Islet of Langerhans (tissue), 1 donor: Measurements from ENCODE around the gene ZNF385C.
"Not testable (repeated sequence)": the region's sequence is repeated elsewhere in the genome, so short reads cannot be mapped to it uniquely, and the experiment has no call there.

Source experiments
- FAIRE-seq: peaks from one replicate; lab custom pipeline; 2011; peaks lifted over from hg19 to GRCh38; lab: Jason Lieb, UNC

ZNF385C gene

GRCh38 chr17:42050393-42051012, 47.8 kb downstream of the ZNF385C start, which contains the start of gene C17orf113:
Gene C17orf113, minus strand, starts transcription at chr17:42050601. Its CDS starts 7,225 bp downstream, at chr17:42043376.
- FAIRE-seq, result no peak

GRCh38 chr17:42049834-42050392, 48.4 kb downstream of the ZNF385C start:
- FAIRE-seq, result no peak

- no peak for FAIRE-seq
Observed at GRCh38 chr17:42047343-42047742, 50.9 kb downstream of the ZNF385C start.

- FAIRE-seq, result no peak
Observed at GRCh38 chr17:42045719-42046118, 52.6 kb downstream of the ZNF385C start.

DNA sequence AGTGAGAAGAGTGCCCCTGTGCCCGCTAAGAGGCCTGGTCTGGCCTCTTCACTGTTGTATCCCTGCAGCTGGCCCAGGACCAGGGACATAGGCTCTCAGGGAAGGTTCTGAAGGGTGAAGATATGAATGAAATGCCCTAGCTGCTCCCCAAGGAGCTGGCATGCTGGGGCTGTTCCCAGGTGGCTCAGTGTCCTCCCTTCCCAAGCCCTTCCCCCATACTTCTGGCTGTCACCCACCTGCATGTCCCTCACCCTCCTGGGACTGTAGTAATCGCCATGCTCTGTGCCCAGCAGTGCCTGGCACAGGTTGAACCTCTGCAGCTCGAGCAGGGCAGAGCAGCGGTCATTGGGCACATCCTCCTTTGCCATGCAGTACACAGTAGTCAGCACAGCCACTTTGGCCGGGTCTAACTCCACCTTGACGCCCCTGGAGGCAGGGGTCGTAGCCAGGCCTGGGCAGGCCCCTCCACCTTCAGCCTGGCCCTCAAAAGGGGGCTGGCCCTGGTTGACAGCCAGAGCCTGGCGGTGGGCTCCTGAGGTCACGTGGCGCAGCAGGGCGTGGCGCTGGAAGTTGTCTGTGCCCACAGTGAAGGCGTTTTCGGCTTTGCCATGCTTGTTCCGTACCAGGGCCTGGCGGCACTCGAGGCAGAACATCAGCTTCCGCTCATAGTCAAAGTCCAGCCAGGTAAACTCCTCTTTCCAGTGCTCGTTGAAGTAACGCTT, 55.5 kb downstream of the ZNF385C start:
- FAIRE-seq, result no peak

- FAIRE-seq, result no peak
Observed at GRCh38 chr17:42041619-42042018, 56.7 kb downstream of the ZNF385C start.

DNA sequence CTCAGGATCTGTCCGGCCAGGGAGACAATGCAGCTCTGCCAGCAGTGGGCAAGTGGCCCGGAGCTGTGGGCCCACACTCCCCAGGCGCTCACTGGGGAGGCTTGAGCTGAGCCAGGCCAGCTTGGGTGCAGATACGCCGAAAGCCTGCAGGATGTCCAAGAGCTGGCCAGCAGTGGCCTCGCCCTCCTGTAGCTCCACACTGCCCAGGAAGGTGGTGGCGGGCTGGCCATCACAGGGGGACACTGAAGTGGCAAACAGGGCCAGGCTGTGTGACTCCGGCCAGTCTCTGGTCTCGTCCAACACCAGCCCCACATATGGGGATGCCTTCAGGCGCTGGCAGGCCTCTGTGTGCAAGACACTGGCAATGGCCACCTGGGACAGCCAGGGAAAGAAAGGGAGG, 57.5 kb downstream of the ZNF385C start:
- no peak for FAIRE-seq

- no peak for FAIRE-seq
Observed at GRCh38 chr17:42039794-42040763, 58.2 kb downstream of the ZNF385C start.

DNA sequence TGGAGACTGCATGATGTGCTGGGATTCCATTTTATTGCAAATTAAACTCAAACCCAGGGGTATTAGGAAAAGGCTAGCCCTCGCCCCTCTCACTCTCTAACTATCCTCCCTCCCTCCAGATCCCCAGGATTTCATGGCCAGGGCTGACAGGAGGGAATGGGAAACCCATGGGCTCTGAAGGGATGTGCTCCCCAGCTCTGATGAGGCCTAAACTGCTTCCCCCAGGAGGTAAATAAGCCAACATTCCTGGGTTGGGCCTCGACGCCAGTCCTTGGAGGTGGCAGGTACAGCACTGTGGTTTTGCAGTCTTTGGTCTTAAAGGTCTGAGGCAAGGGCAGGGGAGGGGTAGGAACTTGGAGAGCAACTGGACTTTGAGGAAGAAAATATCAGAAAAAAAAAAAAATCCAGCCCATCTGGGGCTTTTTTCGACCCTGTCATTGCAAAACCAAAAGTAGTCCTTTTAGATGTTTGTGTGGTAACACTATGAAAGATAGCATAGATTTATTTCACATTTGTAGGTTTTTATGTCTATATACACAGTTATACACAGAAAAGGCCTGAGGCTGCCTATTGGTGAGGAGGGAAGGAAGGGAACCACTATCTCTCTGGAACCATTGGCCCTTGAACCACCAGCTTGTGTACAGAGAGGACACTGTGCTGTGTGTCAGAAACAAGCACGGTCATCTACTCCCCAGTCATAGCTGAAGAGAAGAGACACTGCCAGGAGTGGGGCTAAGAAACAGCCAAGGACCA, 59.9 kb downstream of the ZNF385C start:
- FAIRE-seq, result no peak

GRCh38 chr17:42034059-42034458, 64.2 kb downstream of the ZNF385C start:
- no peak for FAIRE-seq

- FAIRE-seq, result no peak
Observed at GRCh38 chr17:42031584-42031983, 66.7 kb downstream of the ZNF385C start.

GRCh38 chr17:42028791-42029127, 69.5 kb downstream of the ZNF385C start:
- no peak for FAIRE-seq

GRCh38 chr17:42027961-42028790, 70.1 kb downstream of the ZNF385C start:
- FAIRE-seq, result no peak

DNA sequence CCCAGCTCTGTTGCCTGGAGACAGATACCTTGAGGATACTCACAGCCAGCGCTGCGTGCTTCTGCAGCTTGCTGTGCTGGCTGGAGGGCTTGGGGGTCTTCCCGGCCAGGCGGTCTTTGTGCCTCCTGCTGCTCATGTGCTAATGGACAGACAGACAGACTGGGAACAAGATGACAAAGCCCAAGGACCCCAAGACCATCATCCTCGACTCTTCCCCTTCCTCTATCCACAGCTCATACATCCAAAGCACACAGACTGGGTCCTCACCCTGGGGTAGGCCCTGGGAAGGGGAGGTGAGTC, 70.7 kb downstream of the ZNF385C start:
- no peak for FAIRE-seq

- FAIRE-seq, result no peak
Observed at GRCh38 chr17:42026857-42027589, 71.2 kb downstream of the ZNF385C start.

GRCh38 chr17:42025936-42026335, 72.3 kb downstream of the ZNF385C start:
- no peak for FAIRE-seq

DNA sequence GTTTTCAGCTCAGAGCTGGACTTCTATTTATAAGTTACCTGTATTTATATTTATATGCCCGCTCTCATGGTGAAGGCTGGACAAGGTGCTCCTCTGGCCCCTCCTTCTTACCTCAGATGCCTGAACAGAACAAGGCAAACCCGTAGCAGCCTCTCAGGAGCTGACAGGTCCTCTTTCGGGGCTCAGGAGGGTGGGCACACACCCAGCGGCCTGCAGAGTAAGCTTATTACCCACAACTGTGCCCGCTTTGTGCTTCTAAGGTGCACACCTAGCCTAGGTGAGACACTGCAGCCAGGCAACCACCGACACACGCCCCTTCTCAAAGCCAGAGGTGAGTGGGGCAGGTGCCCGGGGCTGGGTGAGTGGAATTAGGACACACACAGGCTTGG, 73.1 kb downstream of the ZNF385C start:
- FAIRE-seq, result no peak

DNA sequence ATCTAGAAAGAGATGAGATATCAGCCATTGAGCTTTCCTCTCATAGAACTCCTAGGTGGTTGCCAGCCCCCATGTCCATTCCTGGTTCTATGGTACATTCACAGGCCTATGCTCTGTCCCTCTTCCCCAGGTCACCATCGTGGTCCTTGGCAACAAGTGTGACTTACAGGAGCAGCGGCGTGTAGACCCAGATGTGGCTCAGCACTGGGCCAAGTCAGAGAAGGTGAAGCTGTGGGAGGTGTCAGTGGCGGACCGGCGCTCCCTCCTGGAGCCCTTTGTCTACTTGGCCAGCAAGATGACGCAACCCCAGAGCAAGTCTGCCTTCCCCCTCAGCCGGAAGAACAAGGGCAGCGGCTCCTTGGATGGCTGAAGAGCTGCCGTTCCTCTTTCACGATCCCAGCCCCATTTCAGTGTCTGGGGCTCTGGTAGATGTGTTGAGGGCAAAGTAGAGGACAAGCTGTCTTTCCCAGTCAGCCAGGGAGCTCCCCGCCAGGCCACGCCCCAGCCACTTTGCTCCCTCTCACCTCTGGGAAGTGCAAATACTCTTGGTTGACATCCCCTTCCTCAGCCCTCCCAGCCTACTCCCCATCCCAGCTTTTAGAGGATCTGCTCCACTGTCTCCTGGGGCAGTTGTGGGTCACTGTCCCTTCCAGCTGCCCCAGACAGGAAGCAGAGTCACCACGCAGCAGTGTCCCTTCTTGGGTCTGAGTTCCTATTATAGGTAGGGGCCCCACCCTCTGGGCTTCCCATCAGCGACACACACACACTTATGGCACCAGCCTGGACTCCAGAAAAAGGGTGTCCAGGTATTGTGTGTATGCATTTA, 74.5 kb downstream of the ZNF385C start:
- no peak for FAIRE-seq

DNA sequence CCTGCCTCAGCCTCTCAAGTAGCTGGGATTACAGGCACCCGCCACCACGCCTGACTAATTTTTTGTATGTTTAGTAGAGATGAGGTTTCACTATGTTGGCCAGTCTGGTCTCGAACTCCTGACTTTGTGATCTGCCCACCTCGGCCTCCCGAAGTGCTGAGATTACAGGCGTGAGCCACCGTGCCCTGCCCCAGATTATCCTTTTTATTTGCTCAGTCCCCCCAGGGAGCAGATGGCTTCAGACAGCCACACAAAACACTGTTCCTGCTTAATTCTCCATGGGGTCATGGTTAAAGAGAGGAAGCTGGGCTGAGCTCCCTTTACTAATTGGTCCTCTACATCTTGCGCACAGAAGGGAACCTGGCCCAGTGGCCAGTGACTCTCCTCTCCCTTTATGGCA, 77.4 kb downstream of the ZNF385C start:
- not testable (repeated sequence) for FAIRE-seq
